Activated CD4-positive, alpha-beta T cell treated with anti-CD3 and anti-CD28 coated beads, Interleukin-2, Interleukin-4, amounts not matched to agents 100 ng/mL and 50 ng/mL, durations not matched to agents 16 hours and 8 hours (primary cell): ENCODE data around the gene FIBCD1.

ENCODE experiments used
- DNase-seq: peaks from one replicate; pipeline ENCODE4 v3.0.0-alpha.2; 2020; ENCODE audit warnings: low spot score

Gene FIBCD1

DNA sequence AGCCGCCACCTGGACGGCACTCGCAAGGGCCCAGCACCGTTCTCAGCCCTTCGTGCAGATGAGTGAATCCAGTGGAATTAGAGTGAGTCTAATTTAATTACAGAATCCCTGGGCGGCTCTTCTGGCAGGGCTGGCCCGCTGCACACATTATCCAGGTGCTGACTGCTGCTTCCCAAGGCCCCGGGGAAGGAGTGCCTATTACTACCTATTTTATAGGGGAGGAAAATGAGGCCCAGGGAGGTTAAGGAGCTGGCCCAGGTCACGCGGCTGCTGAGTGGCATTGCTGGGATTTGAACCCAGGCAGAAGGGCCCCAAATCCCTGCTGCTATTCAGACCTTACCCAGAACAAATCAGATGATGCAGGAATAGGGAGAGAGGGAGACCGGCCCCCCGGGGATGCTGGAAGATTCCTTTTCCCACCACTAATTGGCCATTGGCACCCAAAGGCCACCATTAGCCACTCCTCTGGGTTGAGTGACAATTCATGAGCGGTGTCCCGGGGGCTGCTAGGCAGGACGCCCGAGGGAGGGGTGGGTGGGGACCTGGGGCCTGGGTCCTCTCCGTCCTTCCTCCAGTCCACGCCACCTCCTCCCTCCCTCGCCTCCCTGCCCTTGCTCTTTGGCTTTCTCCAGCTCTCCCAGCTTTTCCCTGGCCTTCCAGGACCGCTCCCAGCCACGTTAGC, 32.2 kb downstream of the FIBCD1 start:
- DNase-seq, result no peak

DNA sequence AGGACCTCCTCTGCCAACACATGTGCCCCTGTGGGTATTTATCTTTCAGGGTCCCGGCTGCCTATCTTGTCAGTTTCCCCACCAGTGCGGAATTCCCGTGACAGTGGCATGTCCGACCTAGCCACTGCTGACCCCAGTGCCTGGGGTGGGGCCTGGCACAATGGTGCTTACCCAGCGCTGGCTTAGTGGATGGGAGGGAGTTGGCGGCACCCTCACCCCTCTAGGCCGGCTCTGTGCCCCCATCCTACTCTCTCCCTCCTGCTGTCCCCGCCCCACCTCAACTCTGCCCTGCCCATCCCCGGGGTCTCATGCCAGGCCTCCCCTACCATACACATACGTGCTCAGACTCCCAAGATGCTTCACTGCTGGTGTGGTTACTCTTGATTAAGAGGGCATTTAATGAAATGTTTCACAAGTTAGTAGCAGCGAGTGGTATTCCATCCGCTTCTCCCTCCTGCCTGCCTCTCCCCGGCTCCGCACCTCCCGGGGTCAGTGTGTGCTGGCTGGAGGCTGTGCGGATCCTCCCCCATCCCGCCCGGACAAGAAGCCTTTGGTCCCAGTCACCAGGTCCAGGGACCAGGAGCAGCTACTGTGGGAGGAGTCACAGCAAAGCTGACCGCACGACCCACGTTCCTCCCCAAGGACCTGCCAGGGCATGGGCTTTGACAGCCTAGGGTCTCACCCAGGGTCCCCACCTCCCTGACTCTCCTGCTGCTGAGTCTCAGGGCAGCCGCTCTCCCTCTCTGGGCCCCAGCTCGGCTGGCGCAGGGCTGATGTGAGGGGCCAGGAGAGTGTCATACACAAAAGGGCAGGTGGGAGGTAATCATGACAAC, 32.9 kb downstream of the FIBCD1 start:
- no peak for DNase-seq

- DNase-seq, result no peak
Observed at GRCh38 chr9:130905125-130905901, 33.7 kb downstream of the FIBCD1 start.

DNA sequence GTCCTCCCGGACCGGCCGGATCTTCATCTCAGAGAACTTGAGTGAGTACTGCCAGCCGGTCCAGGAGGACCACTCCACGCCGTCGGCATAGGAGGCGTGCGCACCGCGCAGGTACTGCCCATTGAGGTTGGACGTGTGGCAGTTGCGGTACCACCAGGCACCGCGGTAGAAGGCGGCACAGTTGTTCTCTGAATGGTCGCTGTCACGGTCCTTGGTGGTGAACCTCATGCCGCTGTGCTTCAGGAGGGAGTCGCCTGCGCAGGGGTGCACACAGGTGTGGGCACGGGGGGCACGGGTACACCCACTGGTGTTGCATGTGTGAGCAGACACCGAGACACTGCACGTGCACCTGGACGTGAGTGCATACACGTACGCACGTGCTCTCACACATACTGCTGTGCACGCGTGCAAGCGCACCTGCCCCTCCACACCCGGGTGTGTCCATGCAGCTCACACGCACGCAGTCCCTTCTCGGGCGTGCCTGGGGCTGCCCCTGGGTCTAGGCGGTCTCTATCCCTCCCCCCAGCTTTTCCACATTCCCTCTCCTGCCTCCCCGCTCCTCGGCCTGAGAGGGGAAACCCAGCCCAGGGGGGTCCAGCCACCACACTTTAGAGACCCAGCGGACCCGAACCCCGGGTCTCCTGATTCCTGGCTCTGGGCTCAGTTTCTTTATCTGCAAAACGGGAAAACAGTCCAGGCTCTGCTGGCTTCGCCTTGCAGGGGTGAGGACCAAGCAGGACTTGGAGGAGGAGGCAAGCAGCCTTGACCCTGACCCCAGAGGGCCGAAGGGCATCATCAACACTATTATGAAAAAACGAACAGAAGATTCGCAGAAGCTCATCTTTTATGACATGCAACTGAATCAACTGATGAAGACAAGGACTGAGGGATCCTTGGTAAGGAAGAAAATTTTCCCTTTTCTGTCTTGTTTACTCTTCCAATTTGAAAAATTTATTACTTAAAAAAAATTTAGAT, 34.7 kb downstream of the FIBCD1 start:
- DNase-seq, result no peak

DNA sequence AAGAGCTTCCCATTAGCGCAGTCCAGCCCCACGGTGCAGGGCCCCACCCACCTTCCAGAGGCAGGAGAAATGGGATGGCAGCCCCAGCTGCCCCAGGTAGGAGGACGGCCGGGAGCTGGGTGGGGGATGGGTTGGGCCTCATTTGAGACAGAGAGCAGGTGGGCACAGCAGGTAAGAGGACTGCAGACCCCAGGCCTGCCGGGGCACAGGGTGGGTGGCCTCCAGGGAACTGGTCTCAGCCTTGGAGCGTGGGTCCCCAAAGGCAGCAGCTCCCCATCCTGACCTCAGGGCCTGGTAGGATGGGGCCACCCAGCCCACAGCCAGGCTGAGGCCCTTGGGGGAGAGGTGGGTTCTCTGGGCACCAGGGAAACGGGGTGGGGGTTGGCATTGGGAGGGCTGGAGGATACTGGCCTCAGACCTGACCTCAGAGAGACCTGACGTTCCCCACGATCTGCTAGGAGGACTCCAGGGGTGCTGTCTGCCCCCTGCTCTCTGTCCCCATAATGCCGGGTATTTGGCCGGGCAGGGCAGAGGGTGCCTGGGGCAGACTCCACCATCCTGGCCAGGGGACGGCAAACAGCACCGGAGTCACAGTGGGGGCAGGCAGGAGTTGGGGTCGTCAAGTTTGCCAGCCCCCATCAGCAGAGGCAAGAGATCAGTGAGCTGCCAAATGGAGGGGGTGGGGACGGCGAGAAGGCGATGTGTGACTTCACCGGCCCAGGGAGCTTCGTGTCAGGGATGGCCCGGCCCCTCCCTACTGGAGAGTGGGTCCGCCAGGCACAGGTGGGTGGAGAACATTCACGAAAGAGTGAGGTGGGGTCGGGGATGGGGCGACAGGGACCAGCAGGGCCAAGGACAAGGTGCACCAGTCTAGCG, 35.6 kb downstream of the FIBCD1 start:
- no peak for DNase-seq

DNA sequence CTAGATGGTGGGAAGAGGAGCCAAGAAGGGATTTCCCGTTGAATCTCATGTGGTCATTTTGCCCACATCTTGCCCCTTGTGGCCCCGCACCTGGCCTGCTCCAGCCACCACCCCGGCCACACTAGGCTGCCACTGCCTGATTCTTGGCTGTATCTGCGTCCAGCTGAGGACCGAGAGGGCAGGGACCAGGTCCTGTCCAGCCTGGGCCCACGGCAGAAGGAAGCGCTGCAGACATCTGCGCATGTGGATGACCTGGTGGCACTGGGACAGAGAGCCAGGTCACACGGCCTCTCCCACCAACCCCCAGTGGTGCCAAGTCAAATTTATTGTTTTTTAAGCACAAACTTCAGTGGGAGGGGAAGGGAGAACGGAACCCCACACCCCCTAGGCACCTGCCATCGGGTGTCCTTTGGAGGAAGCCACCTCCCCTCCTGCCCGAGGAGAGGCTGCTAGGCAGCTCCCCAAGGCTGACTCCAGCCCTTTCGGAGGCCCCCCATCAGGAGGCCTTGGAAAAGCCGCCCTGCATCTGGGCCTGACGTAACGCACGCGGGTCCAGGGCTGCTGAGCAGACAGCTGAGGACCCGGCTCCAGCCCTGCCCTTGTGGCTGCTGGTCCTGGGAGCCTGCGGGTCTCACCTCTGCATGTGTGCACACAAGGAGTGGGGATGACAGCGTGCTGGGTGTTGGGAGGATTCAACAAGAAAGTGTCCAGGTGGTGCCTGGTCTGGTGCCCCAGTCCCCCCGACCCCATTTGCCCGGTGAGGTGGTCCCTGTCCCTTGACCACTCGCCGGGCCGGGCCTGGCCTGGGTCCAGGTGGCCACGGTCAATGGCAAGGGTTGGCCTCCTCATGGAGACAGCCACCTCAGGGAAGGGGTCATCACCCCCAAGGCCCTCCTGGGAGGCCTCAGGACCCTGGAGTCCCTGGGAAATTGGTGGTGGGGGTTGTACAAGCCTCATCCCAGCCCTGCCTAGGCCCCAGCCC, 36.6 kb downstream of the FIBCD1 start:
- no peak for DNase-seq

DNA sequence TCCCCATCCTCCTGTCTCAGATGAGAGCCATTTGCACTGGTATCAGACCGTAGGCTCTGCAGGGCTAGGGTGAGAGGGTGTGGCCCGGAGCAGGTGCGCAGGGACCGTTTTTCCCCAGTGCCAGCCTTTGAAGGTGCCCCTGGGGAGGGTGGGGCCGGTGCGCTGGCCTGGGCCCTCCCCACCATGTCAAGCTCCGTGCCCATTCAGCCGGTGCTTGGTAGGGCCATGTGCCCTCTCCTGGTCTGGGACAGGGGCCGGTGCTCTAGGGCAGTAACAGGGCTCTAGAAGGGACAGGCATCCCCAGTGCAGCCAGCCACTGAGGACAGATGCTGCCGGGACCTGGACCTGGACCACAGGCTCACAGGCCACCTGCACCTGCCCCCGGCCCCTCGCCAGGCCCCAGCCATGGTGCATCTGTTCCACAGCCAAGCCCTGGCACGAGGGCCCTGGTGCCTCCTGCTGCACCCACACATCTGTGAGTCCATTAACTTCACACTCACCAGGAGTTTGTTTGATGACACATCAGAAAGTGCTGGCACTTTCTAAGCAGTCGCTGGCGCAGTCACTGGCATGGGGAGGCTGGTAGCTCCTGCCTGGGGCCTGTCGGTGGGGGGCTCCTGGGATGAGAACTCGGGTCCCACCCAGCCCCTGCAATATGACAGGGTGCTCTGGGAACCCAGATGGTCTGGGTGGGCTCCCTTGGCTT, 37.4 kb downstream of the FIBCD1 start:
- no peak for DNase-seq

DNA sequence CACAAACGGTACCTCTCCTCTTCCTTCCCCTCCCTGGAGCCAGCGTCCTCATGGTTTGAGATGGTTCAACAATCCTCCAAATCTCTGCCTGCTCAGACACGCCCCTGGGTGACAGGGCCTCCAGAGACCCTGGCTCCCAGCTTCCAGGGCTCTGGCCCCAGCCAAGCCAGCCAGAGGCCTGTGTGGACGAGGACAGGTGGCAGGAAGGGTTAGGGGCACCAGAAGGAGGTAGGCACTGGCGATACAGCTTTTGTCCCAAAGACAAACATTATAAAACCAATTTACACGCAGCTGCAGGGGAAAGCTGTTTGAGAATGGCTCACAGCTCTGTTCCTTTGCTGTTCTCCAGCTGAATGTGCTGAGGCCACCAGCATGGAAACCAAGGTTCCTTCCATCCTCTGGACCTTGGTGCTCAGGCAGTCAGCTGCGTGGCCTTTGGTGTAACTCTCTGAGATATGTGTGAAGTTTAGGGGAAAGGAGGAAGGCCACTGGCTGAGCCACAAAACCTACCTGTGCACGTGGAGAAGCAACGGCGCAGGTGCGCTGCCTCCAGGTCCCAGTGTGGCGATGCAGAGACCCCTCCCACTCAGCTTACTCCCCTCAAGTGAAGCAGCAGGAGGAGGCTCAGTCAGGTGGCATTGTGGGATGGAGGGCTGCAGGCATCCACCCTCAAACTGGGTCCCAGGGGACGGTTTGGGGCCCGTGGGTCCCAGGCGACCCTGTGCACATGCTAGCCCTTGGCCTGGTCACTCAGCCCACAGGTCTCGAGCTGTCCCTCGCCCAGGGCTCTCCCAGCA, 38.1 kb downstream of the FIBCD1 start:
- DNase-seq, result no peak

DNA sequence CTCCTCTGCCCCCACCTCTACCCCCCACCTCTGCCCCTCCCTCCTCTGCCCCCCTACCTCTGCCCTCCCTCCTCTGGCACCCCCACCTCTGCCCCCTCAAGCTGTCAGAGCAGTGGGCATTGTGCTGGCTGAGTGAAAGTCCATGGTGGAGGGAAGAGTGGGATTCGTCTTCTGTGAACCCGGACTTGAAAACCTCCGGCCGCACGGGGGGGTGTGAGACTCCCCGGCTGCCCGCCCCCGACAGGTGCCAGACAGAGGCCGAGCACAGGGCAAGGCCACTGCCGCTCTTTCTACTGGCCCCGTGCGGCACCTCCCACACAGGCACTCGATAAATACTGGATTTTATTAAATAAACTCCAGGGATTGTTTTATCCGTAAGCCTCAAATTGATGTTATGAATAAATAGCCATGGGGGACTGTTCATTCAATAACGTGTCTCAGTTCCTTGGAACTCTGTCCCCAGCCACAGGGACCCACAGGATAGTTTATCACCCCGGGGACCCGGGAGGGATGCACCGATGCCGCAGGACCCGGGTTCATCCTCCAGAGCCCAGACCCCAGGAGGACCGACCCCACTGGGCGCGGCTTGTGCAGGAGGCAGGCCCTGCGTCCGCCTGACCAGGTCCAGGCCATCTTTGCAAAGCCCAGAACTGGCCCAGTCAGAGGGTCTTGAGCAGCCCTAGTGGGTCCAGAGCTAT, 39.8 kb downstream of the FIBCD1 start:
- DNase-seq, result no peak

- DNase-seq, result no peak
Observed at GRCh38 chr9:130898552-130898852, 40.5 kb downstream of the FIBCD1 start.

GRCh38 chr9:130897848-130898551, 41.0 kb downstream of the FIBCD1 start:
- no peak for DNase-seq

- no peak for DNase-seq
Observed at GRCh38 chr9:130897105-130897751, 41.8 kb downstream of the FIBCD1 start.

- no peak for DNase-seq
Observed at GRCh38 chr9:130896233-130897014, 42.6 kb downstream of the FIBCD1 start, which contains the start of gene QRFP. TSS of gene QRFP (minus strand) at chr9:130896812. CDS start at chr9:130893838, 2,974 bp downstream.

- no peak for DNase-seq
Observed at GRCh38 chr9:130895481-130896232, 43.4 kb downstream of the FIBCD1 start.

- no peak for DNase-seq
Observed at GRCh38 chr9:130895038-130895437, 44.0 kb downstream of the FIBCD1 start.
